Measurements from ENCODE around the gene SYT17.

The SYT17 gene

GRCh38 chr16:19235886-19236285 is 67.8 kb downstream of the SYT17 start:
- H3K36me3 Mint-ChIP-seq (ENCODE audit: low read depth) = peaks cover 9% of the 10 kb centered on the region
- H3K4me1 Mint-ChIP-seq = no peaks in the 10 kb centered on the region
- H3K27ac Mint-ChIP-seq = no peak overlapping the region
- H3K27me3 Mint-ChIP-seq (ENCODE audit: low read depth) = no peaks in the 10 kb centered on the region
- TF ChIP-seq CTCF (IDR thresholded peaks at IDR 0.05; ENCODE audit: unreplicated experiment in 3 of 3) = no peak
- no peak overlapping the region for H3K4me3 Mint-ChIP-seq
- H3K9me3 Mint-ChIP-seq = peaks cover 21% of the 10 kb centered on the region

- H3K9me3 Mint-ChIP-seq = peaks cover 21% of the 10 kb centered on the region
- H3K27me3 Mint-ChIP-seq (ENCODE audit: low read depth) = no peaks in the 10 kb centered on the region
- peaks cover 9% of the 10 kb centered on the region for H3K36me3 Mint-ChIP-seq (ENCODE audit: low read depth)
- no peak for TF ChIP-seq CTCF (IDR thresholded peaks at IDR 0.05; ENCODE audit: unreplicated experiment in 3 of 3)
- H3K4me3 Mint-ChIP-seq = no peak overlapping the region
- H3K27ac Mint-ChIP-seq = no peak overlapping the region
- H3K4me1 Mint-ChIP-seq = no peaks in the 10 kb centered on the region
Observed at GRCh38 chr16:19236561-19237209, 68.6 kb downstream of the SYT17 start.

- H3K36me3 Mint-ChIP-seq (ENCODE audit: low read depth) = peaks cover 9% of the 10 kb centered on the region
- no peak overlapping the region for H3K27ac Mint-ChIP-seq
- H3K4me1 Mint-ChIP-seq = no peaks in the 10 kb centered on the region
- no peak overlapping the region for H3K4me3 Mint-ChIP-seq
- H3K27me3 Mint-ChIP-seq (ENCODE audit: low read depth) = no peaks in the 10 kb centered on the region
- TF ChIP-seq CTCF (IDR thresholded peaks at IDR 0.05; ENCODE audit: unreplicated experiment in 3 of 3) = no peak
- peaks cover 21% of the 10 kb centered on the region for H3K9me3 Mint-ChIP-seq
Observed at GRCh38 chr16:19238406-19238805, 70.4 kb downstream of the SYT17 start.

- Mint-ChIP-seq H3K27me3 (ENCODE audit: low read depth) (no peaks in the 10 kb centered on the region), H3K9me3 (peaks cover 18% of the 10 kb centered on the region), H3K36me3 (ENCODE audit: low read depth) (peaks cover 9% of the 10 kb centered on the region), H3K4me3 (no peak overlapping the region), H3K27ac (no peak overlapping the region), H3K4me1 (no peaks in the 10 kb centered on the region)
- TF ChIP-seq CTCF (IDR thresholded peaks at IDR 0.05; ENCODE audit: unreplicated experiment in 3 of 3) = no peak
Observed at GRCh38 chr16:19239511-19240155, 71.6 kb downstream of the SYT17 start.

GRCh38 chr16:19240494-19240893 is 72.5 kb downstream of the SYT17 start:
- TF ChIP-seq CTCF (IDR thresholded peaks at IDR 0.05; ENCODE audit: unreplicated experiment in 3 of 3) = no peak
- H3K4me3 Mint-ChIP-seq = no peak overlapping the region
- H3K27me3 Mint-ChIP-seq (ENCODE audit: low read depth) = no peaks in the 10 kb centered on the region
- H3K9me3 Mint-ChIP-seq = peaks cover 10% of the 10 kb centered on the region
- H3K4me1 Mint-ChIP-seq = no peaks in the 10 kb centered on the region
- H3K36me3 Mint-ChIP-seq (ENCODE audit: low read depth) = peaks cover 3% of the 10 kb centered on the region
- no peak overlapping the region for H3K27ac Mint-ChIP-seq

- H3K4me3 Mint-ChIP-seq = no peak overlapping the region
- TF ChIP-seq CTCF (IDR thresholded peaks at IDR 0.05; ENCODE audit: unreplicated experiment in 3 of 3) = no peak
- H3K4me1 Mint-ChIP-seq = no peaks in the 10 kb centered on the region
- H3K9me3 Mint-ChIP-seq = peaks cover 4% of the 10 kb centered on the region
- no peaks in the 10 kb centered on the region for H3K36me3 Mint-ChIP-seq (ENCODE audit: low read depth)
- H3K27me3 Mint-ChIP-seq (ENCODE audit: low read depth) = no peaks in the 10 kb centered on the region
- no peak overlapping the region for H3K27ac Mint-ChIP-seq
Observed at GRCh38 chr16:19241512-19241911, 73.5 kb downstream of the SYT17 start.
